AG08395 (cell line): Measurements from ENCODE around the gene ADCY5.

Experiments used
- DNase-seq: peaks from one replicate; pipeline ENCODE4 v3.0.0; 2012; ENCODE audit warnings: mixed read lengths, low spot score

Gene ADCY5

DNA sequence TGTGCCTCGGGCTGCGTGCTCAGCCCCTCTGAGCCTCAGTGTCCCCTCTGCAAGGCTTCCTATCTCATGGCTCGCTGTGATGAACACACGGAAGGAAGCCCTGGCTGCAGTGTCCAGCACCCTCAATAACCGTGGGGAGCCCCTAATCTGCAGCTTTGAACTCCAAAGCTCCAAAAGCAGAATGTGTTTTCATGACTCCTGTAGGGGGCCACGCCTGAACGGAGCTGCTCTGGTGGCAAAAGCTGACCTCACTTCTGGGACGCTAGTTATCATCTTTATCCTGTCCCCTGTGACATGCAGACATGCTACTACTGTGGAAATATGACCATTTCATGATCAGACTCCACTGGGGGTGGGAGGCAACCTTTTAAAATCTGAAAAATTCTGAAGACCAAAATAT is 148.3 kb downstream of the ADCY5 start:
- no peak for DNase-seq

DNA sequence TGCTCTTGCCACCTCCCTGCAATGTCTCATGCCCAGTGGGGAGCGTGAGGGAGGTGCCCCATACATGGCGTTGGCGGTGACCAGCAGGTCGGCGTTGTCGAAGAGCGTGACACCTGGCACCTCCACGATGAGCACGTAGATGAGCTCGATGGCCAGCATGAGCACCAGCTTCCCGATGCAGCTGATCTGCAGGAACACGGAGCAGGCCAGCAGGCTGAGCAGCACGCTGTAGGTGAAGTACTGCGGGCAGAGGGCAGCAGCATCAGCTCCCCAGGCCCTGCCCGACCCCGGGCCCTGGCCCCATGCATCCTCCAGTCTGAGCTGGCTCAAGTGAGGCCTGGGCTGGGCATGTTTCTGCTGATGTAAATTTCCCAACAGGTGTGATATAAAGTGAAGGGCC is 148.8 kb downstream of the ADCY5 start:
- no peak for DNase-seq

DNA sequence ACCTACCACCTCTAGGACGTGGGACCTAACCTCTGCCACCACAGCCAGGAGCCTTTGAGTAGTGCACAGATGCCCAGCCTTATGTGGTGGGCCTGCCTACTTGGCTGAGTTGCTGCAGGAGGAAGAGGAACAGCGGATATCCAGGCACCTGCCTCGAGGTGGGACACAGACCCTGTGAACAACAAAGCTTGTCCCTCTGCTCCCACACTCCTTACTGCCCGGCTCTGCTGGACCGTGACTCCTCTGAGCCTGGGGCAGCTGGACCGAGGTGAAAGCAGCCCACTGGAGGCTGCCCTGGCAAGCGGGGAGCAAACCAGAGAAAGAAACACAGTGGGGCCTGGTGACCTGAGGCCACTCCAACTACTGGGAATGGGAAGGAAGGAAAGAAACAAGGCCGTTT is 149.3 kb downstream of the ADCY5 start:
- DNase-seq: no peak

DNA sequence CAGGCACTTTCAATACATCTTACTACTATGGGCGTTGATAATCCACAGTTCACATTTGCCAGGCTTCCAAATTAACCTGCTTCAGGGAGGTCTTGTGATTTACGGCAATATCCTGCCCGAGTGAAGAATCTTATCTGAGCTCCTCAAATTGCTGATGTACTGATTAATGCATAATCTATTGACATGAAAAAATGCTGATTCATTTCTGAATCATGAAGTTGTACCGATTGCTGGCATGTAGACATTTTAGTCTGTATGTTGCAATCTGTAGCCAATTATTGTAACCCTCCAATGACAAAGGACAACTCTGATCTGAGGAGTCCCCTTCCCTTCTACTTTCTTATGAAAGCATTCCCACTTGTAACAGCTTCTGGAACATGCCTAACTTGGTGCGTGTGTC is 150.0 kb downstream of the ADCY5 start:
- no peak for DNase-seq

DNA sequence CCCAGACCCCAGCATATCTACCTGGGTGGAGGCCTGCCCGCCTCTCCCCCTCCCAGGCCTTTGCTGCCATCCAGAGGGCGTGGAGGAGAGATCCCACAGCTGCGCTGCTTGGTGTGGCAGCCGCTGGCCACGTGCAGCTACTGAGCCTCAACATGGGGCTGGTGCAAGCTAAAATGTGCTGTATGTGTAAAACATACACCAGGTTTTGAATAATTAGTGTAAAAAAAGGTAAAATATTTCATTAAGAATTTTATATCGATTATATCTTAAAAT is 151.3 kb downstream of the ADCY5 start:
- DNase-seq: no peak

DNA sequence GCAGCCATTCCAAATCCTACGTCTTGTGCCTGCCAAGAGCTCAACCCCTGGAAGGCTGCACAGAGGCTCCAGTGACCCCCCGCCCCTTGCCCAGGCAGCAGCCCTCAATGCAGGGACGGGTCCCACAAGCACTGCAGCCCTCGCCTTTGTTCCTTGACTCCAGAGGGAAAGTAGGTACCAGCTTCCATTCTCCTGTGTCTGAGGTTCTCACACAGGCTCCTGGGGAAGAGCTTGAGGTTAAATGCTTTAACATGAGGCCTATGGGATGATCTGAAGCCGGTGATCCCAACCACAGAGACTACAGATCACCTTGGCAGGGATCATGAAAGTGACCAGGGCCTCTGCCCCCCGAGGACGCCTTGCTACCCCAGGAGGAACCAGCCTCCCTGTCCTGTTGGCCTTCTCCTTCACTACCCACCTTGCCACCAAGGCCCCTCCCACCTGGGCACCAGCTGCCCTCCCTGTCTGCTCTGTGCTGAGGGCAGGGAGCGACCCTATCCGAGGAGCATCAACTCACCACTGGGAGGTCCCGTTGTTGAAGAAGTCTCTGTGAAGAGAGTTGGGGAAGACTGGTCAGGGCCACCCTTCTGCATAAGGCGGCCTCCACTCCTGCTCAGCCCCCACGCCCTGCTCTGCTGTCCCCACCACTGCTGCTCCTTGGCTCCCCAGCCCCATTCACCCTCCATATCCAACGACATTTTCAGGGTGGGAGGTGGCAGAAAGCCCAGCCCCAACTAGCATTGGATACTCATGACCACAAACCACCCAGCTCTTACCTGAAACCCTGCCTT is 151.9 kb downstream of the ADCY5 start:
- no peak for DNase-seq

DNA sequence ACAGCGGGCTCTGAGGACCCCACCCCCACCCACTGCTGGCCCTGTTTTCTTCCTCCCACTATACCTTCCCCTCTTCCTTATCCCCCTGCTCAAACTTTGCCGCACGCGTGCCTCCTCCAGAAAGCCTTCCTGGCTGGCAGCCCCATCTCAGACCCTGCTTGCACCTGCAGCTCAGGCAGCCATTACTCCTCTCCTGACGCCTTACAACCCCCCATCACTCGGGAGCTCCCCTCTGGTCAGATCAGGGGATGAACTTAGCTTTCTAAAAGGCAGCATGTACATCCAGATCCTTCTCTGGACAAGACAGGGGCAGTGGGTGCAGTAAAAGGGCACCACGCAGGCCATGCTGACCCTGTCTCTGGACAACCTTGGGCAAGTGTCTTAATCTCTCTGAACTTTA is 152.6 kb downstream of the ADCY5 start:
- no peak for DNase-seq

DNA sequence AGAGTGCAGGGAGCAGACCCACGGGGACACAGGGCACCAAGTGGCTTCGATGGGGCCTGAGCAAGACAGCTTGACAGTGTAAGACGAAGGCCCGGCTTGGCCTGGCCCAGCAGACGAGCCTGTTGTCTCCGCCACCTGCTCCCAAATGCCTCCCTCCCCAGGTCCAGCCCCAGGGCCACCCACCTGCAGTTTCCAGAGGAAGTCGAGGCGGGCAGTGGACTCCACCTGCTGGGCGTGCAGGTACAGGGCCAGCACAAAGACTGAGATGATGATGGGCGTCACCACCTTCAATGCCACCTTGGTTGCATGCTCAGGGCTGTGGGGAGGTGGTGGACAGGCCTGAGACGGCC is 153.0 kb downstream of the ADCY5 start:
- no peak for DNase-seq

DNA sequence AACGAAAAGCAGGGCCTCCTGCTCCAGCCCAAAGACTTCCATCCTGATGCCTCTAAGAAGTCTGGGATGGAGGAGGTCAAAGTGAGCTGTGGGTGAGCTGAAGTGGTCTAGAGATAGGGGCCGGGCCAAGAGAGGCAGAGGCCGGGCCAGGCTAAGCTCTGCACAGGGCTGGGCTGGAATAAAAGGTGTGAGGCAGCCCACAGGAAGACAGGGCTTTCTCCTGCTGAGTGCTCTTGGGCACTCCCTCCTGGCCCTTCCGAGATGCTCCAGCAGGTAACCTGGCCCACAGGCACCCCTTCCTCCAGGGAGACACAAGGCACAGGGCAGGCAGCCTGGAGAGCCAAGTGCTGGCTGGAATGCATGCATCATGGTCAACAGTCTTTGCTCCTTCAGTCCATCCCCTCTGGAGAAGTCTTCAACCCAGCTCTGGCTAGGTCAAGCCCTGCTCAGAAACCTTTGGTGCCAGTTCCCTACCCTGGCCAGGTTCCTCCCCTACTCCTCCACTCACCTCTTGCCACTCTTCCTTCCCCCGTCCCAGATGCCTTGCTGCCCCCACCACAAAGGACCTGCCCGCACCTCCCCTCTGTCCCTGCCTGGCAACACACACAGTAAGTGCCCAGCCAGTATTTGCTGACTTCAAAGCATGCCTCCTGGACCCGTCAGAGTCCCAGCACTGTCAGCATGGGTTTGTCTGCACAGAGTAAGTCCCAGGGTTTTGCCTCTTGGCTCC is 153.6 kb downstream of the ADCY5 start:
- no peak for DNase-seq

DNA sequence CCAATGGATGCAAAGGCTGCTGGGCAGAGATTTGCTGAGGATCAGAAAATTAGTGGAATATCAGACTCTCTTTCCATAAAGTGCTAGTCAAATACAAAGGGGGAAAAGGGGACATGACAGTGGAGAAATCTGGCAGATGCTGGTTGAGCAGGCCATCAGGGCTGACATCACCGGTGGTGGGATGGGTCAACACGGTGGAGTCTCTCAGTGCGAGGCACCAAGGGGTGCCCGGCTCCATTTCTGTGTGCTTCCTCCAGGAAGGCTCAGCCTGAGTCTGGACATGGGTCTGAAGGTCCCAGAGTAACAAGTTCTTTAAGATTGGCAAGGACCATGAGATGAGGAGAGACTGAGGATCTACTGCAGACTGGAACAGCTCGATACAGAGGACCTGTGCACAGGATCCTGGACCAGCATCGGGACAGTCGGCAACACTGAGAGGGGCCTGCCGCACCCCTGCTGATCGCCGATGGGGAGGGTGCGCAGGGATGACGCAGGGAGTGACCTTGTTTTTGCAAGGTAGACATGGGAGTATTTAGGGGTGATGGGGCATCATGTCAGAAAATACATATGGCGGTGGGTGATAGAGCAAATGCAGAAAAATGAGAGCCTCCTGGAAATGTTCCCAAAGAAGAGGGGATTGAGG is 154.5 kb downstream of the ADCY5 start:
- no peak for DNase-seq

DNA sequence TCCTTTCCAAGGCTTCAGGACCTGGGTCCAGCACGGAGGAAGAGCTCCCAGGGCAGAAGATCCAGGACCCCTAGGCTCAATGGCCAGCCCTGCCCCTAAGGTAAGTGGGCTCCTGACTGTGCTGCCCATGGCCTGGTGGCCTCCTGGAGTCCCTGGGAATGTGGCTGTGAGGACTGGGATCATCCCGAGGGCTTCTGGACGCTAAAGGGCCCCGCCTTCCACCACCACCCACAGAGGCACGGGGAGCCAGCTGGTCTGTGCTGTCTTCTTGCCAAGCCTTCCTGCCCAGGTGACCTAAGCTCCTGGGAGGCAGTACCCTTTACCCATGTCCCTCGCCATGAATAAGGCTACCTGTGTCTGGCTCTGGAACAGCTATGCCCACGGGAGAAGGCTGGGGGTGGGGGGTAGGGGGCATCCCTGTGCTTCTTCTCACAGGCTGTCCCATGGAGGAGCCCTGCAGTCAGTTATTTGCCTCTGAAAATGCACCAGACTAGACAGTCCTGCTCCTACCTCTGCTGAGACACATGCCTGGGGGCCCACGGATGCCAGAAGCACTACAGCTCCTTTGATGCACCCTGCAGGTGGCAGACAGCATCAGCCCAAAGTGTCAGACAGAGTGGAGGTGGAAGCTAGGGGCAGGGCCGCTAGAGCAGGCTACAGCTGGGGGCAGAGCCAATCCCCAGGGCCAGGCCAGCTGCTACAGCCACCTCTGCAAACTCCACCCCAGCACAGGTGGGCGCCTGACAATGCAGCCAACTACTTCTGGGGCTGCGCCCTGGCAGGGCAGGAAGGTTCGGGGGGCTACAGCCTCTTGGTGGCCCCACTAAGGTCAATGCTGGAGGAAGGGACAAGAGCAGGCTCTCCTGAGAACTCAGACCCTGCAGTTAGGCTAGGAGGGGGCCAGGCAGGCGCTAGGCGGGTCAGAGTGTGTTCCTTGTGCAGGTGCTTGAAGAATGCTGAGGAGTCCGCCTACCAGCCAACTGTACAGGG is 156.3 kb downstream of the ADCY5 start:
- no peak for DNase-seq

DNA sequence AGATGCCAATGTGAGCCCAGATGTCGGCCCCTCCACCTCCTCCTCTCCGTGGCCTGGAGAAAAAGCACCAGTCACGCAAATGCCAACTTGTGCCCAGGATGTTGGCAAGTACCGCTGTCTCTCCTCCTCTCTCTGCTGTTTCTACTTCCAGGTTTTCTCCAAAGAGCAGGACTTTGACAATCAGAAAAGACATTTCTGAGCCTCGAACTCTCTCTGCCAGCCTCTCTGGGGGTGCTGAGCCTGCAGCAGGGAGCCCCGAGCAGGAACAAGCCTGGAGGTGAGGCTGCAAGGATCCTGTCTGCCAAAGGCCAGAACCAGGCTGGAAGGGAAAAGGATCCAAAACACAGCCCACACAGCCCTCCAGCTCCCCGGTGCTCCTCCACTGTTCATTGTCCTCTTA is 157.5 kb downstream of the ADCY5 start:
- no peak for DNase-seq

DNA sequence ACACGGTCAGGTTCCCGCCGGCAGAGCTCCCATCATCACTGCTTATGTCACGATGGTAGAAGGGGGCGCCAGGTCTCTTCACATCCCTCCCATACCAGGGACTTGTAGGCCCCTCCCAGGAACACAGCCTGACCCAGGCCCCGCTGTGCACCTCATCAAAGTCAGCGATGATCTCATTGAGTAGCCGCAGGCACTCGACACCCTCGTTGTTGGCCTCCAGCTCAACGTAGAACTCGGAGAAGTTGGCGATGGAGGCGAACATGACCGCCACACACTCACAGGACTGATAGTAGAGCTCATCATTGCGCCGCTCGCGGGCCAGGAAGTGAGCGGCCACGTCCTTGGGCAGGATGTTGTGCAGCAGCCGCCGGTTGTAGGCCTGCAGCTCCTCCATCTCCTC is 157.9 kb downstream of the ADCY5 start:
- DNase-seq: no peak

DNA sequence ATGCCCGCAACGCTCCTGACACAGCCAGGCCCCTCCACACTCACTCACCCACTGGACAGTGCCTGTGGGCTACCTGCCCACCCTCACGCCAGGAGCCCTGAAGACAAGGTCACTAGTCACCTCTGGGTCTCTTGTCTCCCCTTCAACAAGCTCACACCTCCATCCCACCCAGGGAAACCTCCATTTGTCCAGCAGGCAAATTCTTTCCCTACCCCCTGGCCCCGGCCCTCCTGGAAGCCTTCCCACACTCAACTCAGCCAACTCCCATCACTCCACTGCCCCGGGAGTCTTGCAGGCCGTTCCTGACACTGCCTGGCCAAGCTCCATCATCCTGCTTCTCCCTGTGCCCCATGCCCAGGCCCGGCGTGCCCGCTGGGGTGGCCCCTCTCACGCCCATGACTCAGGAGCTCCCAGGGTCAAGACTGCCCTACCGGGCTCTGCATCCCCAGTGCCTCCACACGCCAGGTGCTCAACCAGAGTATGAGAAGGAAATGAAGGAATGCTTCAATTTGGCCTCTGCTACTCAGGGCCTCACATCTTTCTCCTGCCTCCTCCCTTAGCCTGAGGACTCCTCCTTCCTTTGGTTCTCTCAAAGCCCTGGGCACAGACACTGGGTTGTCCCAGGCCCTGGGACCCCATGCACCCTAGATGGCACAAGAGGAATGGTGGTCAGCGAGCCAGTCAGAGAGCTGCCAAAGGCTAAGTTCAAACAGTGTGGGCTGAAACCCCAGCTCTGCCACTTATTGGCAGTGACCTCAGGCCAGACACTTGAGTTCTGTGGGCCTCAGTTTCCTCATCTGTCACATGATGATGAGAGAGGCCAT is 158.6 kb downstream of the ADCY5 start:
- no peak for DNase-seq

DNA sequence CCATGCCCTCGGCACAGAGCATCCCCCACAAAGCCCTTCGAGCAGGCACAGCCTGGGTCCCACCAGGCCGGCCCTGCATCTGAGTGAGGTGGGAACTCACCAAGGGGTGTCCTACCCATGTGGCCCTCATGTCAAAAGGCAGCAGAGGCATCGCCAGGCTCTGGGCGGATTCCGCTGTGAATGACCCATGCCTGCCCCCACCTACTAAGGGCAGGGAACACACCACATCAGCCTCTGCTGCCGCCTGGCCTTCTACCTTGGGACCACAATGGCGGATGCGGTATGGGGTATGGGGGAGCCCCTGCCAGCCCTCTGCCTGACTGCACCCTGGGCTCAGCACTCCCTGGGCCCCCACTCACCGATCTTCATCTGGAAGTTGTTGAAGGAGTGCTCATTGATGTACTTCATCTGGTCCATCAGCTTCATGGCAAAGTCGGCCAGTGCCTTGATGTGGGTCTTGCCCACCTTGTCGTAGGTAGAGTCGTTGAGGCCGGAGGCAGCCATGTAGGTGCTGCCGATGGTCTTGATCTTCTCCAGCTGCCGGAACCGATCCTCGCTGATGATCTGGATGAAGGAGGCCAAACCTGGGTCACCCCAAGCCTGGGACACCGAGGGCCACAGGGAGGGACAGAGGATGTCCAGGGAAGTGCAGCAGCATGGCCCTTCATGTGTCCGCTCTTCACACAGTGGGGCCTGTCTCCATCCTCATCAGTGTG is 159.3 kb downstream of the ADCY5 start:
- DNase-seq: no peak

DNA sequence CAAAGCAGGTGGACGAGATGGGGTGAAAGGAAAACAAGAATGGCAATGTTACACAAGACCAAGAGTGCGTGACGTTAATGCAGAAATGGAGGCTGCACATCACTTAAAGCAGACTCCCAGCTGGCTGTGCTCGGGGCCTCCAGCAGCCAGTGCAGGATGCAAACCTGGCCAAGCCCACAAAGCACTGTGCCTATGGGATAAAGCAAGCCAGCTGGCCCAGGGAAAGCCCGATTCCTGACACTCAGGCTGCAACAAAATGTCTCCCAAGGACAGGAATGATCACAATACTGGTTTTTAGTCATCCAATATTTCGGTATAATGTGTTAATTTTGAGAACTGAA is 161.0 kb downstream of the ADCY5 start:
- no peak for DNase-seq

DNA sequence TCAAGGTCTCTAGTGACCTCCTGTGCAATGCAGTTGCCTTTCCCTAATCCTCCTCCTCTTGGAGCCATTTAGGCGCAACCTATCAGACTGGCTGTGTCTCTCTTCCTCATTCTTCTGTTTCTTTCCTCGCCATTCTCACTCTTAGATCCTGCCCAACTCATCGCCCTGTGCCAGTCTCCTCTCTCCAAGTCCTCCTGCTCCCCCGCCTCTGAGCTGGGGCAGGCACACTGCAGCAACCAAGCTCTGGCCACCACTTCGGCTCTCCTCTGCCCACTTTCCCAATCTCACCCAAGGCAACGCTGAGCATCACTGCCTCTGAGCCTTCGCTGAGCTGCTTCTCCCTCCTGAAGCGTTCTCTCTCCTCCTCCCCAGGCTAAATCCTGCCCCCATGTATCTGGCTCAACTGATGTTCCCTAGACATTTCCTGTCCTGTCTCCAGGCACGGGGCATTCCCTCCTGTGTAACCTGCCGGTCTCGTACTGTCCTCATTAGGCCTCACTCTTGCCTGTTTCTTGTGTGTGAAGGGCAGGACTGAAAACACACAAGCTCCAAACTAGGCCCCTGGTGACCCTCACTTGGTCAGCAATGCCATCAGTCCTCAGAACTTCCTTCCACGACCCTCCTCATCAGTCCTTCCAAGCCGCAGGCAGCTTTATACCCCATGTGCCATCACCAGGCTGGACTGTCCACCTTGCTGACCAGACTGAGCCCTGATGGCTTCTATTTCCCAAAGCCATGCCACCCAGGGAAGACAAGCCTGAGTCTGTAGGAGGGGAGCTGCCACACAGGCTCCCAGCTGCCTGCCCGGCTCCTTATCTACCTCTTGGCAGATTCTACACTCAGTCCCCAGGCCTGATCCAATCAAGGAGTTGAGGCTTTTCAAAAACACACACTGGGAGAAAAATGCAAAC is 161.6 kb downstream of the ADCY5 start:
- DNase-seq: no peak

DNA sequence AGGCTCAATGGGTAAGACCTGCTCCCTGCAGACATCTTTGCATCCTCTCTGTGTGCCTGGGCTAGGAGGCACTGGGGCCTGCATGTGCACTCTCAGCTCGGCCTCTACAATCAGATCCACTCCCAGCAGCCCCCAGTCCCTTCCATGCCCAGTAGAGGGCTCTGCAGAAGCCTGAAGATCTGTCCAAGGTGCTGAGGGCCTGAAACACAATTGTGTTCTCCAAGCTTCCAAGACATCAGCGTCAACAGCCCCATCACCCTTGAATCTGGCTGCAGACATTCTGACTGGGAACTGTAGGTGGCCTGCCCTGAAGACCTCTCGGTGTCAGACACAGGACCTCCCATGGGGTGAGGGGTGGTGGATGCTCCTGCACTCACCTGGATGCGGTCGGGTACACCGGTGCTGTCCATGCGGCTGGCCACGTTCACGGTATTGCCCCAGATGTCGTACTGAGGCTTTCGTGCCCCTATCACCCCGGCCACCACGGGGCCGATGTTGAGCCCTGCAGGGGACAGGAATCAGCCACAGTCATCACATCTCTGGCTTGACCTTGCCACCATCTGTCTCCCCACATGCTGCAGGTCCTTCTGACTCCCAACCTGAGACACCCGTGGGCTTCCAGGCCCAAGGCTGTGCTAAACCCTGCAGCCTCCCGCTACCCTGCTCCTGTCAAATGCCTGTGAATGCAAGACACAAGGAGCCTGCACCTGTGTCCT is 162.4 kb downstream of the ADCY5 start:
- DNase-seq: peak; percentile 81

DNA sequence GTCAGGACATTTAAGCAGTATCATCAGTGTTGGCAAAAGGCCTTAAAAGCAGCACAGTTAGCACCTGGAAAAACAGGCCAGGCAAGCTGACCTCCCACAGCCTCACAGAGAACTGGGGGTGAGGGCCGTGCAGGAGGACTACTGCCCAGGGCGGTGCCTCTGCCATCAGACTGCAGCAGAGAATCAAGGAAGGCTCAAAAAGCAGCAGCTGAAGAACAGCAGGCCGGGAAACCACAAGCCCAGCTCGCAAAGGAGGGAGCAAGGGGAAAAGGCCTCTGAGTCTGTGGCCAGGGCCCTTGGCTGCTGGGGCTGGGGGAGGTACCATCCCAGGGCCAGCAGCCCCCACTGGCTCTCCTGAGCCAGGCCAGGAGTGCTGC is 163.0 kb downstream of the ADCY5 start:
- no peak for DNase-seq
